Measurements from ENCODE around the gene RCAN3. TPM values are rescaled to one million over a fixed set of nuclear protein-coding genes. Genes with fewer than 3 reads are reported as not detected.
A peak's percentile ranks its signal among the peaks of the same experiment; 100 is the strongest.
"Not testable (repeated sequence)": the region's sequence is repeated elsewhere in the genome, so short reads cannot be mapped to it uniquely, and the experiment has no call there.

The RCAN3 gene
- total RNA-seq, 1 experiment from 2014 or later: 16.7 TPM

DNA sequence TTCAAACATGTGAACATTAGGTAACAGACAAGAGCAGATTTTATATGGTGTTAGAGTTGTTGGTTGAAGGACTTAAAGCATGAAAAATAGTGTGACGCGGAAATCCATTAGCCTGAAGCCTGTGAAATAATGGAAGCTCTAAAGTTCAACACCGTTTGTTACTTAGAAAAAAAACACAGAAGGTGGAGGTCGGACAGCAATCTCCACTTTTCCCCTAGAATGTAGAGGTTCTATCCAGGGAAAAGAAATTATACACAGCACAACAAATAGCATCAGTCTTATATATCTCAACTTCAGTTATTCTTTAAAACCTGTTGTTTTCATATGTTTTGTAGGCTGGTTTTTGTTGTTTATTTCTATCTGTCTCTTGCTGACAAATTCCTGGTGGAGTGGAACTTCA lies 1.9 kb downstream of the RCAN3 start:
- in situ Hi-C loops (cut with HindIII; ENCODE audit: low sequenced_read_pairs): no loop called here
- no peak for DNase-seq (ENCODE audit: low spot score)

DNA sequence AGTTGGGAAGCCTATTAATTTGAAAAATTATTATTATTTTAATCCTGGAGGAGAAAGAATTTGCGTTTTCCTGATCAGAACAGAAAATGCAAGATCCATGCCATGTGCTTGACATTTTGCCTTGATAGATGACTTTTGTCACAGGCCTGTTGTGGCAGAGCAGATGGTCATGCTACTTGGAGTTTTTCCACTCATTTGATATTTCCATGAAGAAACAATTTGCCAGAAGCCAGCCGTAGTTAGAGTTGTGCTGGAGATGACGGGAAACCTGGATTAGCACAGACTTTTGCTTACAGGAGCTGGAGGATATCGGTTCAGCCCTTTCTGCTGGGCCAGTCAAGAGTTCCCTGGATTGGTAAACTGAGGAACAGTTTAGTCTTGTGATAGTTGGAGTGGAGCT lies 3.2 kb downstream of the RCAN3 start:
- in situ Hi-C loops (cut with HindIII; ENCODE audit: low sequenced_read_pairs): no loop called here
- DNase-seq (ENCODE audit: low spot score): peak; percentile 93

DNA sequence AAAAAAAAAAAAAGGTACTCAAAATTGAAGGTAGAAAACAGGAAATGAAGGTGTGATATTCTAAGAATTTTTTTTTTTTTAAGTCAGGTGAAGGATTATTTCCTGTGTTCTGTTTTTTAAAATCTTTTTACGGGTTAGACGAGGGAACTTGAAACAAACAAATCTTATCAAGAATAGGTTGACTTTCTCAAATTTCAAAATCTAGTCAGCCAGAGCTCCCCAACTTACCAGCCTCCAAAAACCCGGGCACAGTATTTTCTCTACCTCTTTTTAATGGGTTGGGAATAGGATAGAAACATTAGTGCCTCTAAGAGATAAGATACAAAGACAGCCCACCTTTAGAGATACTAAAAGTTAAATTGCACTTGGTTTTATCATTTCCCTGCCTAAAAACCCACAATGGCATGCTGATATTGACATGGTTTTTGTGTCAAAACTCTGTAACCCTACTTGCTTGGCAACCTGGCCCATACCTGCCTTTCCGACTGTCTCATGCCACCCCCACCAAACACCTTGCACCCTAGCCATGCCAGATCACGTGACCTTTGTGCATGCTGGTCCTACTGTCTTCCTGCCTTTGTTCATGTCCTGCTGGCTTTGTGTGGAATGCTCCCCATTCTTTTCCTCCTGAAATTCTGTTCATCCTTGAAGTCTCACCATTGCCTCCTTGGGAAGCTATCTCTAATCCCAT lies 4.2 kb downstream of the RCAN3 start:
- DNase-seq (ENCODE audit: low spot score): peak; percentile 59
- in situ Hi-C loops (cut with HindIII; ENCODE audit: low sequenced_read_pairs): no loop called here

DNA sequence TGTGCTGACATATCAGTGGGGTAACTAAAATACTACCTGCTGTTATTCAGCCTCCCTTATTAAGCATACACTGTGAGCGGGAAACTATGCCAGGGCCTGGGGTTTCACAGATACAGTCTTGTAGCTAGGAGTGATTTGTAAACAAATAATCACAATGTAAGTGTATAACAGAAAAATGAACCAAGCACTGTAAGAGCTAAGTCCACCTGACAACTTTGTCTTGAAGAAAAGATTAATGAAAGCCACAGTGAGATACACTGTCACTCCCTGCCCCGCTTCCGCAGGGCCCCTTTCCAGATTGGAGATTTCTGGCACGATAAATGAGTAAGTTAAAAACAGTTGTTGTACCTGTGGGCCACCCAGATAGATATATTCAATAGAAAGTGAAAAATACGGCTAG lies 4.8 kb downstream of the RCAN3 start:
- no peak for DNase-seq (ENCODE audit: low spot score)
- in situ Hi-C loops (cut with HindIII; ENCODE audit: low sequenced_read_pairs): no loop called here

DNA sequence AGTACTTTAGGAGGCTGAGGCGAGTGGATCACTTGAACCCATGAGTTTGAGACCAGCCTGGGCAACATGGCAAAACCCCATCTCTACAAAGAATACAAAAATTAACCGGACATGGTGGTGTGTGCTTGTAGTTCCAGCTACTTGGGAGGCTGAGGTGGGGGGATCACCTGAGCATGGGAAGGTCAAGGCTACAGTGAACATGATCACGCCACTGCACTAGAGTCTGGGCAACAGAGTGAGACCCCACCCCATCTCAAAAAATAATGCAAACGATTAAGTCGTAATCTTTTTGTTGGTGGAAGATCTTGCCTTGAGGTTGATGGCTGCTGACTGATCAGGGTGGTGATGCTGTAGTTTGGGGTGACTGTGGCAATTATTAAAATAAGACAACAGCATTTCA lies 6.3 kb downstream of the RCAN3 start:
- in situ Hi-C loops (cut with HindIII; ENCODE audit: low sequenced_read_pairs): no loop called here
- DNase-seq (ENCODE audit: low spot score): no peak

DNA sequence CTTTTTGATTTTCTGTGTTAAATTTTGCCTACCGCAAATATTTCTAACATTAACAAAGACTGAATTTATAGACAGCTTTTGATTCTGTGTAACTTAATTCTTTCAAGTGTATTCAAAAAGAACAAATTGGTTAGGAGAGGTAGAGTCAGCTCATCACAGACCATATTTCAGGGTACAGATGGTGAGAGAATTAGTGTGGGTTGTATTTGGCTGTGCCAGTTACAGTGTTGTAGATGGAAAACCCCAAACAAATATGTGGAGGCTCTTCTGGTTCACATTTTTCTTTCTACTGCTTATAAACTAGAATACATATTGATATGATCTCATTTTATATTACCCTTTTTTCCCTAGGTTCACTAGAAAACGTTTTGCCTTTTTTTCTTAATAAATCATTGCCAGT lies 11.1 kb downstream of the RCAN3 start:
- in situ Hi-C loops (cut with HindIII; ENCODE audit: low sequenced_read_pairs): no loop called here
- peak; percentile 82 for DNase-seq (ENCODE audit: low spot score)

DNA sequence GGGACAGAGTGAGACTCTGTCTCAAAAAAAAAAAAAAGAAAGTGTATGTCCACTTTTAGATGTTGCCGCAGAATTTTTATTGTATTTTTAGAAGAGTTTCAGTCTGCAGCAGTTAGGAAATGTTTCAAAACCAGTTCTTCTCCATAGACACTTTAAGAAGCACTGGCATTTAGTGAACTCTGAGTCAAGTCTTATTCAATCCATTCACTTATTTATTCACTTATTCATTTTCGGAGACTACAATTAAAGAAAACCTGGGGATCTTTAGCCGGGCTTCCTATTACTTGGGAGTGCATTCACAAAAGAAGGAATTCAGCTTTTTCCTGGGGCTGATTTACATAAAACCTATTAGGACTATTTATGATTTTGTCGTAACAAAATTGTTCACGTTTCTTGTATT lies 12.3 kb downstream of the RCAN3 start:
- peak; percentile 31 for DNase-seq (ENCODE audit: low spot score)
- in situ Hi-C loops (cut with HindIII; ENCODE audit: low sequenced_read_pairs): no loop called here

DNA sequence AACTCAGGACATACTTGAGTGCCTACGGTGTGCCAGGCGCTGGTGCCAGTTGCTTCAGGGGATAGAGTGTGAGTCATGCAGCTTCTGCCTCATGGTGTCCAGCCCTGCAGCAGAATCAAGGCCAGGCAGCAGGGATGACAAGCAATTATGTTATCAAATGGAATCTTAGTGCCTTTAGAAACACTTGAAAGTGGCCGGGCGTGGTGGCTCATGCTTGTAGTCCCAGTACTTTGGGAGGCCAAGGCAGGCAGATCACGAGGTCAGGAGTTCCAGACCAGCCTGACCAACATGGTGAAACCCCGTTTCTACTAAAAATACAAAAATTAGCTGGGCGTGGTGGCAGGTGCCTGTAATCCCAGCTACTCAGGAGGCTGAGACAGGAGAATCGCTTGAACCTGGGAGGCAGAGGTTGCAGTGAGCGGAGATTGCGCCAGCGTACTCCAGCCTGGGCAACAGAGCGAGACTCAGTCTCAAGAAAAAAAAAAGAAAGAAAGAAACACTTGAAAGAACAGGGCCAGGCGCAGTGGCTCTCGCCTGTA lies 13.1 kb downstream of the RCAN3 start:
- peak; percentile 81 for DNase-seq (ENCODE audit: low spot score)
- in situ Hi-C loops (cut with HindIII; ENCODE audit: low sequenced_read_pairs): not testable (repeated sequence)

DNA sequence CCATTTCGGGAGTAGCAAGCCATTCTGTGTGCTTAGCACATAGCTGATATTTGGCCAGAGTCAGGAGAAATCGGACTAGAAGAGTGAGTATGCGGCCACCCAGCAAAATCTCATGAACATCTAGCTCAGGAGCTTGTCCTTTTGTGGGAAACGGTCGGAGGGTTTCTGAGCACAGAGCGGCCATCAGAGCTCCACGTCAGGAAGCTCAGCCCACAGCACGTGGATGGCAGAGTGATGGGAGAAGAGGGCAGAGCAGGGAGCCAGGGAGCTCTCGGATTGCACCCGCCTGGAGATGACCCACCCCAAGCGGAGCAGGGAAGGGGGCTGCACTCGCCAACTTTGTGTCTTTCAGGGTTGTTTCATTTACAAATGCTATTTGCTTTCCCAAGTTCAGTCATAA lies 13.9 kb downstream of the RCAN3 start:
- peak; percentile 69 for DNase-seq (ENCODE audit: low spot score)
- in situ Hi-C loops (cut with HindIII; ENCODE audit: low sequenced_read_pairs): no loop called here

DNA sequence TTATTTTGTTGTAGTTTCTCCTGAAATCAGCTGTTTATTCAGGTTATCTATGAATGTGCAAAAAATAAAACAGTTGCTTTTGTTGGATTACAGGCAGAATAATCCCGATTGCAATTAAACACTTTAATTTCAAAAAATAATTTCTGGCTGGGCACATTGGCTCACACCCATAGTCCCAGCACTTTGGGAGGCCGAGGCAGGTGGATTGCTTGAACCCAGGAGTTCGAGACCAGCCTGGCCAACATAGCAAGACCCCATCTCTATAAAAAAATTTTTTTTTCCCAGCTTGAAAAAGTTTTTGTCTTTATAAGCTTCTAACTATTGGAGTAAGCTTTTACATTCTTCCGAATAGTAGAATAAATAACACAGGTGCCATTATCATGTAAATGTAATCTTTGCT lies 15.3 kb downstream of the RCAN3 start:
- in situ Hi-C loops (cut with HindIII; ENCODE audit: low sequenced_read_pairs): no loop called here
- no peak for DNase-seq (ENCODE audit: low spot score)

DNA sequence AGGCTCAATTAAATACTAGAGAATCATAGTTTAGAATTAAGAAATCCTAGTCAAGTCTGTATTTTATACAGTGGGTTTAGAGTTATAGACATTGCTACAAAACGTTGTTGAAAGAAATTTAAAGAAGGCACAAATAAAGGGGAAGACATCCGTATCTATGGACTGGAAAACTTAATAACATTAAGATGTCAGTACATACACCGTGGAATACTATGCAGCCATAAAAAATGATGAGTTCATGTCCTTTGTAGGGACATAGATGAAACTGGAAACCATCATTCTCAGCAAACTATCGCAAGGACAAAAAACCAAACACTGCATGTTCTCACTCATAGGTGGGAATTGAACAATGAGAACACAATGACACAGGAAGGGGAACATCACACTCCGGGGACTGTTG lies 17.6 kb downstream of the RCAN3 start:
- DNase-seq (ENCODE audit: low spot score); in situ Hi-C loops (cut with HindIII; ENCODE audit: low sequenced_read_pairs): not testable (repeated sequence)

DNA sequence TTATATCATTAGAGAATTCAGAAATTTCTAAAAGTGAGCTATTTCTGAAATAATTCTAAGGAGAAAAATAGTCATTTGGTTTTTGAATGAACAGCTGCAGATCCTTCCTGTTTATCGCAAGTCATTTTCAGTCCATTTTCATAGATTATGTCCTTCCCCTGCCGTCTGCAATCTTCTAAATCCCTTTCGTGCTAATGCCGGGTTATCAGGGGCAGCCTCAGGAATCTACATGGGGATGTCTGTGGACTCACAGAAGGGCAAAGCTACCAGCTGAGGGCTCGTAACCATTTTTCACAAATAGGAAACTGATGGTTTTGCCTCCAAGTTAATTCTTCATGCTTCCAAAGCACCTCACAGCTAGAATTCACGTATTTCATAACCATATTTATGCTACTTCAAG lies 23.0 kb downstream of the RCAN3 start:
- in situ Hi-C loops (cut with HindIII; ENCODE audit: low sequenced_read_pairs): no loop called here
- DNase-seq (ENCODE audit: low spot score): no peak

DNA sequence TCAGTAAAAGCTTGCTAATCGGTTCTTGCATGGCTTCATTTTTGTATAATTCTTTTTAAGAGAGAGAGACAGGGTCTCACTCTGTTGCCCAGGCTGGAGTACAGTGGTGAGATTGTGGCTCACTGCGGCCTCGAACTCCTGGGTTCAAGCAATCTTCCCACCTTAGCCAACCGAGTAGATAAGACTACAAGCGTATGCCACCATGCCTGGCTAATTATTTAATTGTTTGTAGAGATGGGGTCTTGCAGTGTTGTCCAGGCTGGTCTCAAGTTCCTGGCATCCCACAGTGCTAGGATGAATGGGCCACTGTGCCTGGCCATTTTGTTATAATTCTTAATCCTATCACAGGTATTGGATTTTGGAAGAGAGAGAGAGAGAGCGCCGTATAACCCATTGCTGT lies 23.4 kb downstream of the RCAN3 start:
- in situ Hi-C loops (cut with HindIII; ENCODE audit: low sequenced_read_pairs): no loop called here
- DNase-seq (ENCODE audit: low spot score): no peak

DNA sequence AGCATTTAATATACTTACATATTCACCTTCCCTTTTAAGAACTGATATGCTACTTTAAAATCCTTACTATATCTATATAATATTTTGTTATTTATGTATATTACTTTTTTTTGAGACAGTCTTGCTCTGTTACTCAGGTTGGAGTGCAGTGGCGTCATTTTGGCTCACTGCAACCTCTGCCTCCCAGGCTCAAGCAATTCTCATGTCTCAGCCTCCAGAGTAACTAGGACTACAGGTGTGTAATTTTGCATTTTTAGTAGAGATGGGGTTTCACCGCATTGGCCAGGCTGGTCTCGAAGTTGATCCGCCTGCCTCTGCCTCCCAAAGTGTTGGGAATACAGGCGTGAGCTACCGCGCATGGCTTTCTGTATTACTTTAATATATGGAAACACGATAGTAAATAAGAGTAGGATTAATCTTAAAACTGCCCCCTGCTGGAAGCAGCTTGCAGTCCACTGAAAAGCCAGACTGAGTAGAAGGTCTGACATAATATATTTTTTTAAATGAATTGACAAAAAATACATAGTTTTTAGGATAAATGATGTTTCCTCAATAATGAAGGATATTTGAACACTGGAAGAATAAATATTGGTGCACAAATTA lies 24.4 kb downstream of the RCAN3 start:
- in situ Hi-C loops (cut with HindIII; ENCODE audit: low sequenced_read_pairs): no loop called here
- DNase-seq (ENCODE audit: low spot score): no peak

DNA sequence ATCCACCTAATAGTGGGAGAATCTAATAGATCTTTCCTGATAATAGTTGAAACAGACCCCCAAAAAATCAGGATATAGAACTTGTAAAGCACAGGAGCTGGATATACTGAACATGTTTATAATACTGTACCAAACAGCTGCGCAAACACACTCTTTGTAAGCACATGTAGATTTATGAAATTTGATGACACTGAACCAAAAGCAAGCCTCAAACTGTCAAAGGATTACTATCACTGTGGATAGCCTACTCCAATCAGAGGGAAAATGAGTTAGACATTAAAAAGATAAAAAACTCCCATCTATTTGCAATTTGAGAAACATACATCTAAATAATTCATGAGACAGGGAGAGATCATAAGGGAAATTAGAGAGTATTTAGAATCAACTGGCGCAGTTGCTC lies 26.1 kb downstream of the RCAN3 start:
- no peak for DNase-seq (ENCODE audit: low spot score)
- in situ Hi-C loops (cut with HindIII; ENCODE audit: low sequenced_read_pairs): no loop called here

DNA sequence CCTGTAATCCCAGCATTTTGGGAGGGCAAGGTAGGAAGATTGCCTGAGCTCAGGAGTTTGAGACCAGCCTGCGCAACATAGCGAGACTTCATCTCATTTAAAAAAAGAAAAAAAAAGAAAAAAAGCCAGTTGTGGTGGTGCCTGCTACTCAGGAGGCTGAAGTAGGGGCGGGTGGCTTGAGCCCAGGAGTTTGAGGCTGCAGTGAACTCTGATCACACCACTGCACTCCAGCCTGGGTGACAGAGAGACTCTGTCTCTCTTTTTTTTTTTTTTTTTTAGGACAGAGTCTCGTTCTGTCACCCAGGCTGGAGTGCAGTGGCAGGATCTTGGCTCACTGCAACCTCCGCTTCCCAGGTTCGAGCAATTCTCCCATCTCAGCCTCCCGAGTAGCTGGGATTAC lies 26.7 kb downstream of the RCAN3 start:
- in situ Hi-C loops (cut with HindIII; ENCODE audit: low sequenced_read_pairs); DNase-seq (ENCODE audit: low spot score): not testable (repeated sequence)

DNA sequence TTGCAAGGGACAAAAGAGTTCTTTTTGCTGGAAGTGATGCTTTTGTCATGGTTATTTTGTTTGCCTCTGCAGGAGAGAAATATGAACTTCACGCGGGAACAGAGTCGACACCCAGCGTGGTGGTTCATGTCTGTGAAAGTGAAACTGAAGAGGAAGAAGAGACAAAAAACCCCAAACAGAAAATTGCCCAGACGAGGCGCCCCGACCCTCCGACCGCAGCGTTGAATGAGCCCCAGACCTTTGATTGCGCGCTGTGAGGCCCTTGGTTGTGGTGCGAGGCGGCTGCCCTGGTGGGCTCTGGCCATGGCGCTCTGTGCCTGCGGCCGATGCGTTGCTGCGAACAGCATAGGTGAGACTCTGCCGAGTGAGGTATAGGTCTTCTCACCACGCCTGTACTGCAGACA lies 32.4 kb downstream of the RCAN3 start:
- no peak for DNase-seq (ENCODE audit: low spot score)
- in situ Hi-C loops (cut with HindIII; ENCODE audit: low sequenced_read_pairs): no loop called here

DNA sequence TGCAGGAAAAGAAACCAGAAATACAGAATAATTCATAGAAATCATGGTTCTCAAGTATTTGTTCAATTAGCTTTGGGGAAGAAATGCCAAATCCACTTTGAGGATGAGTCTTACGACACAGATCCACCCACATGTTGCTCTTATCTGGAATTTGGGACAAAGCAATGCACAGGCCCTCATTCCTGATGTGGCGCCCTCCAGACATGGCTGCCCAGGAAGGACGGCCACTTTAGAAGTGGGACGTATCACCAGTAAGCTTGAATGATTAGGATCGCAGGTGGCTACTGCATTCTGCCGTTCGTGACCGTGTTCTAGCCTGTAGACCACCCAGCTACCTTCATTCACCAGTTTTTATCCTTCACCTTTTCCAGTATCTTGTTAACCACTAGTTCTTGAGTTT lies 33.1 kb downstream of the RCAN3 start:
- no peak for DNase-seq (ENCODE audit: low spot score)
- in situ Hi-C loops (cut with HindIII; ENCODE audit: low sequenced_read_pairs): no loop called here

DNA sequence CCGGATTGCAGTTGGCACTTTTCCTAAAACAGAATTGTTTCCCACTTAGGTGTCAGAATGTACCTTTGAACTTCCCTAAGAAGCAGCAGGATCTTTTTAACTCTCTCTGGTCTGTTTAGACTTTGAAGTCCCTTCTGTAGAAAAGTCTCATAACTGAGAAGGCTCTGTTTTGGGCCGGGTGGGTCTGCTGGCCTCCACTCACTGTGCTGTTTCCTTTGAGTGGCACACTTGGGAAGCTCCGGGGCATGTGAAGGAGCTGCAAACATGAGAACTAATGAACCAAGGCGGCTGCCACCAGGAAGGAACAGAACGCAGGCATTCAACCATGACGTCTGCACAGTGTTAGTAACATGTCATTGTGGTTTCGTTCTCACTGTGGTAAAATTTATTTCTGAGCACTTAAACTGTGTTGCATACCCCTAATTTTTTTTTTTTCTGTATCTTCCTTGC lies 33.8 kb downstream of the RCAN3 start:
- in situ Hi-C loops (cut with HindIII; ENCODE audit: low sequenced_read_pairs): no loop called here
- no peak for DNase-seq (ENCODE audit: low spot score)

DNA sequence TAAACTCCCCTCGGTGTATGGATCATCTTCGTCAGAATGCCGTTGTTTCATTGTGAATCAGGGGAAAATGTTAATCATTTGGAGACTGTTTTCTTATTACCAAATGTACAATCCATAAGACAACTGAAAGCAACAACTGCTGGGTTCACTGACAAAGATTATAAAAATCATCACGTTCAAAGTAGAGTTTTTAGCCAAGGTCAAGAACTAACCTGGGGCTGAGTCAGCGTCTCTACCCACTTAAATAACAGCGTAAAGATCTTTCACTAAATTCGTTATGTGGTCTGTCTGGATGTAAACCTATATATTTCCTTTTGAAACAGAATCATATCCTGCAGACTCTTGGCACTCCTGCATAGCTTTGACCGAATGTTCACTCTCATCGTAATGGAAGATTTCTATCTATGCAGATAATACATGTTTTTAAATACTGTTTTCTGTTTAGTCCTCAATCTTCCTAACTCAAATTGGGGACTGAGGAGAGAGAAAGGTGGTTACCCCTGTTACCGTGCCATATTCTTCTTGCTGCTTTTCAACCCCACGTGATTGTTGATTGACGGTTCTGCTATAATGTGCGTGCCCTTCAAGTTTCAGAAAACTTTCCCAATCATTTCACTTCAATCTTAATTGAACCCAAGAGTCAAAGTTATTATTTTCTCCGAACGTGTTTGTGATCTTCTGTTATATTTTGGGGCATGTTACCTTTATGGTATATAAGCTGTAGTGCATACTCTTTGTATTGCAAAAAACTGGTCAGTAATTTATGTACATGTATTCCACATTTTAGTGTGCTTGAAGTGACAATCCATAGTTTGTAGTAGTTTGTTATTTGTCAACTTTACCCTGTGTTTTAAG lies 37.6 kb downstream of the RCAN3 start:
- DNase-seq (ENCODE audit: low spot score): no peak
- in situ Hi-C loops (cut with HindIII; ENCODE audit: low sequenced_read_pairs): no loop called here
